ENCODE data around the gene IL5.

DNA sequence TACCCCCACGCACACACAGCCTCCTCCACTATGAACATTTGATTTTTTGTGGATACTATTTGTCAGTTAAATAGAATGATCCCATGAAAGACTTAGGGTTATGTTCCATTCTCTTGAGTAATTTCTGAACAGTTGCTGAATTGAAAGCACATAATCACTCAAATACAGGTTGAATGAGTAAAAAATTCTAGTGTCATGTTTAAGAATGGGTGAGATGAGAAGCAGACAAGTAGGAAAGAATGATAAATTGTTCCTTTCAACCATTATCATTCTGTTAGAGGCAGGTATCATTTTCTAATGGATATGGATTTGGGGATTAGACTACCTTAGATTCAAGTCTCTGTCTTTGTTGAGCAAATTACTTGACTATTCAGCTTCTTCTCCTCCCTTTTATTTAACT, 32.8 kb upstream of the IL5 start:
- TF ChIP-seq POLR2A (IDR thresholded peaks at IDR 0.05), result no peak
- TF ChIP-seq, protein P1, sequence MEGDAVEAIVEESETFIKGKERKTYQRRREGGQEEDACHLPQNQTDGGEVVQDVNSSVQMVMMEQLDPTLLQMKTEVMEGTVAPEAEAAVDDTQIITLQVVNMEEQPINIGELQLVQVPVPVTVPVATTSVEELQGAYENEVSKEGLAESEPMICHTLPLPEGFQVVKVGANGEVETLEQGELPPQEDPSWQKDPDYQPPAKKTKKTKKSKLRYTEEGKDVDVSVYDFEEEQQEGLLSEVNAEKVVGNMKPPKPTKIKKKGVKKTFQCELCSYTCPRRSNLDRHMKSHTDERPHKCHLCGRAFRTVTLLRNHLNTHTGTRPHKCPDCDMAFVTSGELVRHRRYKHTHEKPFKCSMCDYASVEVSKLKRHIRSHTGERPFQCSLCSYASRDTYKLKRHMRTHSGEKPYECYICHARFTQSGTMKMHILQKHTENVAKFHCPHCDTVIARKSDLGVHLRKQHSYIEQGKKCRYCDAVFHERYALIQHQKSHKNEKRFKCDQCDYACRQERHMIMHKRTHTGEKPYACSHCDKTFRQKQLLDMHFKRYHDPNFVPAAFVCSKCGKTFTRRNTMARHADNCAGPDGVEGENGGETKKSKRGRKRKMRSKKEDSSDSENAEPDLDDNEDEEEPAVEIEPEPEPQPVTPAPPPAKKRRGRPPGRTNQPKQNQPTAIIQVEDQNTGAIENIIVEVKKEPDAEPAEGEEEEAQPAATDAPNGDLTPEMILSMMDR (IDR thresholded peaks at IDR 0.05), result no peak
